Hepatocyte (in vitro differentiated cells): ENCODE results near the gene SULT6B1. TPM values are rescaled to one million over a fixed set of nuclear protein-coding genes. Genes with fewer than 3 reads are reported as not detected.

Experiments used
- DNase-seq: peaks from one replicate; pipeline ENCODE4 v3.0.0-alpha.2; 2016; ENCODE audit warnings: low spot score
- H2AFZ ChIP-seq: fragments of 200-600 bp; sonication (generic); 2 replicates; pipeline ENCODE4 v1.6.0; 2016; ENCODE audit warnings: antibody characterized with exemption, mild to moderate bottlenecking
- H3K27ac ChIP-seq: fragments of 200-600 bp; sonication (generic); 2 replicates; pipeline ENCODE4 v1.5.1; 2016; ENCODE audit warnings: mild to moderate bottlenecking
- H3K27me3 ChIP-seq: fragments of 200-600 bp; sonication (generic); 2 replicates; pipeline ENCODE4 v1.6.1; 2016
- H3K36me3 ChIP-seq: fragments of 200-600 bp; sonication (generic); replicated peaks from 2 replicates; pipeline ENCODE4 v1.5.1; 2016; ENCODE audit warnings: low read depth; ENCODE audit not compliant: insufficient read depth
- H3K4me1 ChIP-seq: fragments of 200-600 bp; sonication (generic); 2 replicates; pipeline ENCODE4 v1.5.1; 2016; ENCODE audit warnings: mild to moderate bottlenecking, moderate library complexity; ENCODE audit not compliant: insufficient read depth
- H3K4me2 ChIP-seq: fragments of 200-600 bp; sonication (generic); 2 replicates; pipeline ENCODE4 v1.6.0; 2016
- H3K4me3 ChIP-seq: fragments of 200-600 bp; sonication (generic); 2 replicates; pipeline ENCODE4 v1.5.1; 2016; ENCODE audit warnings: mild to moderate bottlenecking
- H3K79me2 ChIP-seq: fragments of 200-600 bp; sonication (generic); 2 replicates; pipeline ENCODE4 v1.6.0; 2017; ENCODE audit warnings: mild to moderate bottlenecking
- H3K9me2 ChIP-seq: fragments of 200-600 bp; sonication (generic); replicated peaks from 2 replicates; pipeline ENCODE4 v1.6.0; 2017; ENCODE audit warnings: mild to moderate bottlenecking; ENCODE audit not compliant: insufficient read depth
- H3K9me3 ChIP-seq: fragments of 200-600 bp; sonication (generic); 2 replicates; pipeline ENCODE4 v1.5.1; 2016; ENCODE audit warnings: low read depth, mild to moderate bottlenecking
- H4K20me1 ChIP-seq: fragments of 200-600 bp; sonication (generic); 2 replicates; pipeline ENCODE4 v1.6.0; 2016; ENCODE audit warnings: mild to moderate bottlenecking; ENCODE audit not compliant: insufficient read depth, poor library complexity, severe bottlenecking
- EZH2 ChIP-seq: fragments of 200-600 bp; sonication (generic); IDR thresholded peaks from 2 replicates; pipeline ENCODE4 v1.6.1; 2016; ENCODE audit warnings: antibody characterized with exemption, mild to moderate bottlenecking, borderline replicate concordance
- EZH2phosphoT487 ChIP-seq: fragments of 200-600 bp; sonication (generic); IDR thresholded peaks from one replicate; pipeline ENCODE4 v1.6.1; 2018; ENCODE audit warnings: antibody characterized with exemption, mild to moderate bottlenecking, low read depth, moderate library complexity; ENCODE audit not compliant: unreplicated experiment, severe bottlenecking
- WGBS: methylation state at CpG from one replicate; pipeline ENCODE4 v1.1.6; 2016; ENCODE audit warnings: low lambda C conversion rate; ENCODE audit errors: missing lambda C conversion rate; 5-methylcytosine and 5-hydroxymethylcytosine counted together
- polyA plus RNA-seq: library from polyadenylated mRNA; unstranded; fragments of >200 nt; fragmentation: Nextera tagmentation; extraction: Ambion mirVana; gene quantifications from 2 replicates; pipeline ENCODE4 v1.2.1, GENCODE V29; 2016
- total RNA-seq: library from RNA; depleted of rRNA; stranded (reverse); fragments of >200 nt; gene quantifications from 2 replicates; pipeline ENCODE4 v1.2.3, GENCODE V29; 2014
- TF ChIP-seq, protein P1 (sequence below): fragments of 200-600 bp; sonication (generic); IDR thresholded peaks from 2 replicates; pipeline ENCODE4 v1.5.1; 2016; ENCODE audit warnings: antibody characterized with exemption, mild to moderate bottlenecking; ENCODE audit not compliant: poor library complexity

Gene SULT6B1
- total and polyA plus RNA-seq, 2 experiments from 2014 or later, result not detected

DNA sequence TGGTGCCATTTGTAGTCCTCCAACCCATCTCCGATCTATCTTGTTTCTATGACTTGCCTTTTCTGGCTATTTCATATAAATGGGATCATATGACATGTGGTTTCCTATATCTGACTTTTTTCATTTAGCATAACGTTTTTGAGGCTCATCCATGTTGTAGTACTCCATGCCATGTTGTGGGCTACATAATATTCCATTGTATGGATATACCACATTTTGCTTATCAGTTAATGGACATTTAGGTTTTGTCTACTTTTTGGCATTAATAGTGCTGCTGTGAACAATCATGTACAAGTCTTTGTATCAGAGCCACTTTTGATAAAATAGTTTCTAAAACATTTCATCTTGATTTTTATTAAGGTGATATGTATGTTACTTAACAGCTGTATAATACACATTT is 15.2 kb upstream of the SULT6B1 start:
- Histone ChIP-seq H3K27ac (no peak overlapping the region), H3K4me1 (no peaks in the 10 kb centered on the region), H3K27me3 (no peaks in the 10 kb centered on the region), H3K4me3 (no peak overlapping the region), H3K36me3 (peaks cover 13% of the 10 kb centered on the region), H2AFZ (no peak overlapping the region), H4K20me1 (no peaks in the 10 kb centered on the region), H3K9me3 (no peaks in the 10 kb centered on the region), H3K79me2 (peaks cover 26% of the 10 kb centered on the region), H3K9me2 (no peaks in the 10 kb centered on the region), H3K4me2 (no peak overlapping the region)
- TF ChIP-seq EZH2 (no peak), EZH2phosphoT487 (no peak)
- TF ChIP-seq, protein P1, sequence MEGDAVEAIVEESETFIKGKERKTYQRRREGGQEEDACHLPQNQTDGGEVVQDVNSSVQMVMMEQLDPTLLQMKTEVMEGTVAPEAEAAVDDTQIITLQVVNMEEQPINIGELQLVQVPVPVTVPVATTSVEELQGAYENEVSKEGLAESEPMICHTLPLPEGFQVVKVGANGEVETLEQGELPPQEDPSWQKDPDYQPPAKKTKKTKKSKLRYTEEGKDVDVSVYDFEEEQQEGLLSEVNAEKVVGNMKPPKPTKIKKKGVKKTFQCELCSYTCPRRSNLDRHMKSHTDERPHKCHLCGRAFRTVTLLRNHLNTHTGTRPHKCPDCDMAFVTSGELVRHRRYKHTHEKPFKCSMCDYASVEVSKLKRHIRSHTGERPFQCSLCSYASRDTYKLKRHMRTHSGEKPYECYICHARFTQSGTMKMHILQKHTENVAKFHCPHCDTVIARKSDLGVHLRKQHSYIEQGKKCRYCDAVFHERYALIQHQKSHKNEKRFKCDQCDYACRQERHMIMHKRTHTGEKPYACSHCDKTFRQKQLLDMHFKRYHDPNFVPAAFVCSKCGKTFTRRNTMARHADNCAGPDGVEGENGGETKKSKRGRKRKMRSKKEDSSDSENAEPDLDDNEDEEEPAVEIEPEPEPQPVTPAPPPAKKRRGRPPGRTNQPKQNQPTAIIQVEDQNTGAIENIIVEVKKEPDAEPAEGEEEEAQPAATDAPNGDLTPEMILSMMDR, result no peak
- DNase-seq, result no peak
- 98% methylated on average over 2 of the region's 2 CpGs for WGBS

DNA sequence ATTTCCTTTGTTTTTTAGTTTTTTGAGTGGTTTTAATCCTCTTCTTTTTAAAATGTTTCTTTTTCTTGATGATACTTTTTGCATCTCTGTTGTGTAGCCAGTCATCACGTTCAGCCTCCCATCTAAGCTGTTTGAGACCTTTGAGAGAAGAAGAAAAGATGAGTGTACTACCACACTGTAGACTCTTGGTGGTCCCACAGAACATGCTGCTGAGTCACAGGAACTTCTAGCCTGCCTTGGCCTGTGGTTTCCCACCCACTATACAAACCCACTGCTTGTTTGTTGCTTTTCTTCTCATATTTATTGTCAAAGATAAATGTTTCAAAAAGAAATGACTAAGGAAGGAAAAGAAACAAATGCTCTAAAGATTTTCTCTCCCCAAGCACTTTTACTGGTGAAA is 13.3 kb upstream of the SULT6B1 start:
- Histone ChIP-seq H3K9me2 (no peaks in the 10 kb centered on the region), H4K20me1 (no peaks in the 10 kb centered on the region), H3K79me2 (peaks cover 20% of the 10 kb centered on the region), H3K27me3 (no peaks in the 10 kb centered on the region), H3K36me3 (peaks cover 11% of the 10 kb centered on the region), H3K27ac (no peak overlapping the region), H3K4me1 (no peaks in the 10 kb centered on the region), H3K4me2 (no peak overlapping the region), H3K4me3 (no peak overlapping the region), H2AFZ (no peak overlapping the region), H3K9me3 (no peaks in the 10 kb centered on the region)
- TF ChIP-seq, protein P1, result no peak
- no peak for TF ChIP-seq EZH2
- TF ChIP-seq EZH2phosphoT487, result no peak
- 94% methylated on average over 1 of the region's 1 CpG for WGBS
- DNase-seq, result no peak

DNA sequence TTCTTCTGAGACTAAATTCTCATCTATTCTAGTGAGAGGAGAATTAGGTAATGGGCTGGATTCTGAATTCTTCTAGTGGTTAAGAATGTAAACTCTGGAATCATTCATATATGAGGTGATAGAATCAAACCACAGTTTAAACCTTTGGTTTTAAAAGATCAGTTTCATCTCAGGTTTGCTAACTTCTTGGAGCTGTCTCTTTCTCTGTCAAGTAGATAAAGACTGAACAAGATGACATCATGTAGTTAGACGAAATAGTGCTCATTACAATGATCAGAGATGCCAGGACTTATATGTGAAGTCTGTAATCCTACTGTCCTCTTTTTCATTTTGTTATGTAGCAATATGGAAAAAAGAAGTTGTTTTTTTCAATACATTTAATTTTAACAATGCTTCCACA is 12.7 kb upstream of the SULT6B1 start:
- 78% methylated on average over 1 of the region's 1 CpG for WGBS
- Histone ChIP-seq H3K4me3 (no peak overlapping the region), H3K27me3 (no peaks in the 10 kb centered on the region), H3K9me2 (no peaks in the 10 kb centered on the region), H3K4me2 (no peak overlapping the region), H3K79me2 (peaks cover 15% of the 10 kb centered on the region), H3K4me1 (no peaks in the 10 kb centered on the region), H4K20me1 (no peaks in the 10 kb centered on the region), H2AFZ (no peak overlapping the region), H3K27ac (no peak overlapping the region), H3K9me3 (no peaks in the 10 kb centered on the region), H3K36me3 (peaks cover 6% of the 10 kb centered on the region)
- TF ChIP-seq EZH2 (no peak), EZH2phosphoT487 (no peak)
- TF ChIP-seq, protein P1, result no peak
- DNase-seq, result no peak

DNA sequence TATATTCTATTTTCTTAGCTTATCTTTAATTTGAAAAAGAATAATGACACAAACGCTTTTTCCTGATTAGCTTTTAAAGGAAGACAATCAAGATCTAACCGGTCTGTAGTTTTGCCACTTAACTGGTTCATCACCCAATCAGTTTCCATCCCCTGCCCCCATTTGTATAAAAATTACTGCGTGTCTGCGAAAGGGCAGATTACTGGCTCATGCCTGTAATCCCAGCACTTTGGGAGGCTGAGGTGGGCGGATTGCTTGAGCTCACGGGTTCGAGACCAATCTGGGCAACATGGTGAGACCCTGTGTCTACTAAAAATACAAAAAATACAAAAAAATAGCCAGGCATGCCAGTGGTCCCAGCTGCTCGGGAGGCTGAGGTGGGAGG is 10.2 kb upstream of the SULT6B1 start:
- H3K9me3 ChIP-seq, result no peaks in the 10 kb centered on the region
- no peak overlapping the region for H3K4me3 ChIP-seq
- WGBS, result 74% methylated on average over 8 of the region's 8 CpGs
- no peaks in the 10 kb centered on the region for H3K4me1 ChIP-seq
- no peak overlapping the region for H3K27ac ChIP-seq
- DNase-seq, result no peak
- H3K36me3 ChIP-seq, result peaks cover 3% of the 10 kb centered on the region
- H3K79me2 ChIP-seq, result peaks cover 12% of the 10 kb centered on the region
- H2AFZ ChIP-seq, result no peak overlapping the region
- H4K20me1 ChIP-seq, result no peaks in the 10 kb centered on the region
- no peak overlapping the region for H3K4me2 ChIP-seq
- no peaks in the 10 kb centered on the region for H3K9me2 ChIP-seq
- TF ChIP-seq, protein P1, result no peak
- TF ChIP-seq EZH2phosphoT487, result no peak
- no peak for TF ChIP-seq EZH2
- no peaks in the 10 kb centered on the region for H3K27me3 ChIP-seq
